HG02759 (cell line): ENCODE data around the gene FNDC8.
"Not testable (repeated sequence)": the region's sequence is repeated elsewhere in the genome, so short reads cannot be mapped to it uniquely, and the experiment has no call there.

Experiments
- ATAC-seq: cut with Tn5 transposase; IDR thresholded peaks from one replicate; pipeline ENCODE4 v1.9.1; 2021; ENCODE audit warnings: mild to moderate bottlenecking, moderate library complexity; ENCODE audit not compliant: unreplicated experiment

The FNDC8 gene

GRCh38 chr17:35141681-35142466 lies 20.5 kb downstream of the FNDC8 start, which contains the start of gene NLE1:
TSS of gene NLE1 (minus strand) at chr17:35142303. CDS start at chr17:35142275, 28 bp downstream.
- ATAC-seq, result peak; percentile 93

GRCh38 chr17:35142467-35142796 lies 21.0 kb downstream of the FNDC8 start:
- ATAC-seq, result no peak

- ATAC-seq, result no peak
Observed at GRCh38 chr17:35144840-35145239, 23.4 kb downstream of the FNDC8 start.

GRCh38 chr17:35146214-35146833 lies 24.9 kb downstream of the FNDC8 start:
- no peak for ATAC-seq

GRCh38 chr17:35147375-35147905 lies 26.0 kb downstream of the FNDC8 start, which contains the start of gene UNC45B:
TSS of gene UNC45B (plus strand) at chr17:35147817. CDS start at chr17:35148264, 447 bp downstream.
- ATAC-seq, result no peak

- no peak for ATAC-seq
Observed at GRCh38 chr17:35148144-35148543, 26.7 kb downstream of the FNDC8 start.

GRCh38 chr17:35149941-35150340 lies 28.5 kb downstream of the FNDC8 start:
- ATAC-seq, result no peak

GRCh38 chr17:35151080-35151479 lies 29.7 kb downstream of the FNDC8 start:
- ATAC-seq, result not testable (repeated sequence)

- ATAC-seq, result no peak
Observed at GRCh38 chr17:35152421-35153140, 31.2 kb downstream of the FNDC8 start.

- no peak for ATAC-seq
Observed at GRCh38 chr17:35154196-35155165, 33.1 kb downstream of the FNDC8 start.

GRCh38 chr17:35155246-35155645 lies 33.8 kb downstream of the FNDC8 start:
- no peak for ATAC-seq

GRCh38 chr17:35159940-35160339 lies 38.5 kb downstream of the FNDC8 start:
- ATAC-seq, result no peak

GRCh38 chr17:35160354-35161201 lies 39.2 kb downstream of the FNDC8 start:
- ATAC-seq, result no peak

GRCh38 chr17:35161281-35161761 lies 39.9 kb downstream of the FNDC8 start:
- no peak for ATAC-seq

- ATAC-seq, result no peak
Observed at GRCh38 chr17:35162755-35163154, 41.3 kb downstream of the FNDC8 start.

- ATAC-seq, result no peak
Observed at GRCh38 chr17:35163886-35164285, 42.5 kb downstream of the FNDC8 start.

- no peak for ATAC-seq
Observed at GRCh38 chr17:35164716-35165115, 43.3 kb downstream of the FNDC8 start.

- no peak for ATAC-seq
Observed at GRCh38 chr17:35166526-35166925, 45.1 kb downstream of the FNDC8 start.

GRCh38 chr17:35167046-35167445 lies 45.6 kb downstream of the FNDC8 start:
- ATAC-seq, result no peak
